Astrocyte (in vitro differentiated cells and primary cell): ENCODE results near the gene IL18RAP.

Experiments
- CTCF ChIP-seq: IDR thresholded peaks from 2 replicates; pipeline ENCODE4 v1.5.1; 2011; ENCODE audit warnings: low read depth, mild to moderate bottlenecking, inconsistent platforms, low read length, moderate library complexity; ENCODE audit not compliant: insufficient read depth
- EZH2 ChIP-seq: IDR thresholded peaks from 2 replicates; pipeline ENCODE4 v1.6.1; 2012; ENCODE audit warnings: mild to moderate bottlenecking, low read length, inconsistent platforms; ENCODE audit not compliant: insufficient read depth

GRCh38 chr2:102461188-102461587 is 38.2 kb downstream of the IL18RAP start:
- TF ChIP-seq CTCF (no peak), EZH2 (no peak)
